ENCODE data around the gene KRTAP1-1.

DNA sequence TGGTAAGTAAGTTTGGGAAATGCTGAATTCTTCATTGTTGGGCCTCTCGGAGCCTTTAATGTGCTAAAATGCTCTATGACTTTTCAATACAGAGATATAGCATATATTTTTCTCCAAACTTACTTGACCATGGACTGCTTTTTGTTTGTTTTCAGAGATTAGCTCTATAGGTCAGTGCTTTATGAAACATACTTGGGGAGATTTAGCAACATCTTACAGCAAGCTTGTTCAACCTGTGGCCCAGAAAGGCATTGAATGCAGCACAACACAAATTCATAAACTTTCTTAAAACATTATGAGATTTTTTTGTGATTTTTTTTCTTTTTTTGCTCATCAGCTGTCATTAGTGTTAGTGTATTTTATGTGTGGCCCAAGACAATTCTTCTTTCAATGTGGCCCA is 31.3 kb downstream of the KRTAP1-1 start:
- TF ChIP-seq, protein P1, sequence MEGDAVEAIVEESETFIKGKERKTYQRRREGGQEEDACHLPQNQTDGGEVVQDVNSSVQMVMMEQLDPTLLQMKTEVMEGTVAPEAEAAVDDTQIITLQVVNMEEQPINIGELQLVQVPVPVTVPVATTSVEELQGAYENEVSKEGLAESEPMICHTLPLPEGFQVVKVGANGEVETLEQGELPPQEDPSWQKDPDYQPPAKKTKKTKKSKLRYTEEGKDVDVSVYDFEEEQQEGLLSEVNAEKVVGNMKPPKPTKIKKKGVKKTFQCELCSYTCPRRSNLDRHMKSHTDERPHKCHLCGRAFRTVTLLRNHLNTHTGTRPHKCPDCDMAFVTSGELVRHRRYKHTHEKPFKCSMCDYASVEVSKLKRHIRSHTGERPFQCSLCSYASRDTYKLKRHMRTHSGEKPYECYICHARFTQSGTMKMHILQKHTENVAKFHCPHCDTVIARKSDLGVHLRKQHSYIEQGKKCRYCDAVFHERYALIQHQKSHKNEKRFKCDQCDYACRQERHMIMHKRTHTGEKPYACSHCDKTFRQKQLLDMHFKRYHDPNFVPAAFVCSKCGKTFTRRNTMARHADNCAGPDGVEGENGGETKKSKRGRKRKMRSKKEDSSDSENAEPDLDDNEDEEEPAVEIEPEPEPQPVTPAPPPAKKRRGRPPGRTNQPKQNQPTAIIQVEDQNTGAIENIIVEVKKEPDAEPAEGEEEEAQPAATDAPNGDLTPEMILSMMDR (conservative IDR thresholded peaks at IDR 0.05; ENCODE audit: low read depth, low read length): no peak
- no peak for TF ChIP-seq MAFK (IDR thresholded peaks at IDR 0.05; ENCODE audit: low read depth, low read length)
- TF ChIP-seq RCOR1 (IDR thresholded peaks at IDR 0.05; ENCODE audit: insufficient replicate concordance, low read length): no peak
- TF ChIP-seq RAD21 (IDR thresholded peaks at IDR 0.05; ENCODE audit: low read length): no peak
- TF ChIP-seq NFE2L2 (IDR thresholded peaks at IDR 0.05; ENCODE audit: low read depth, low read length): no peak
- no peak for TF ChIP-seq CEBPB (IDR thresholded peaks at IDR 0.05; ENCODE audit: low read depth, low read length)
- TF ChIP-seq BHLHE40 (IDR thresholded peaks at IDR 0.05; ENCODE audit: low read depth, low read length): no peak
- TF ChIP-seq MXI1 (IDR thresholded peaks at IDR 0.05; ENCODE audit: borderline replicate concordance, low read depth, low read length): no peak
- no peak for TF ChIP-seq MAZ (IDR thresholded peaks at IDR 0.05; ENCODE audit: borderline replicate concordance, low read depth, low read length)
- TF ChIP-seq POLR2A (IDR thresholded peaks at IDR 0.05; ENCODE audit: low read depth, low read length): no peak
